ENCODE measurements around the gene ZDHHC14.

ZDHHC14 gene

DNA sequence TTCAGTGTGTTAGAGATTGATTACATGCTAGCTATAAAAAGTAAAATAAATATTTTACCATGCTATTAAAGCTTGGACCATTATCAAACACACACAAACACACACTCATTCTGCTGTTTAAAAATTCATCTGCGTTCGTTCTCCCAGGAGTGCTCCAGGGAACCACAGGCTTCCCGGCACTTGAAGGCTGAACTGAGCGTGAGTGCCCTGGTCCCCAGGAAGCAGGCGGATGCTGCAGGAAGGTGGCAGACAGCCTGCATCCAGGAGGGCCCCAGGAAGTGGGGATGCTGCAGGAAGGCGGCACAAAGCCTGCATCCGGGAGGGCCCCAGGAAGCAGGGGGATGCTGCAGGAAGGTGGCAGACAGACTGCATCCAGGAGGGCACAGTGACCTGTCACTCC is 294.8 kb downstream of the ZDHHC14 start:
- TF ChIP-seq, protein P1, sequence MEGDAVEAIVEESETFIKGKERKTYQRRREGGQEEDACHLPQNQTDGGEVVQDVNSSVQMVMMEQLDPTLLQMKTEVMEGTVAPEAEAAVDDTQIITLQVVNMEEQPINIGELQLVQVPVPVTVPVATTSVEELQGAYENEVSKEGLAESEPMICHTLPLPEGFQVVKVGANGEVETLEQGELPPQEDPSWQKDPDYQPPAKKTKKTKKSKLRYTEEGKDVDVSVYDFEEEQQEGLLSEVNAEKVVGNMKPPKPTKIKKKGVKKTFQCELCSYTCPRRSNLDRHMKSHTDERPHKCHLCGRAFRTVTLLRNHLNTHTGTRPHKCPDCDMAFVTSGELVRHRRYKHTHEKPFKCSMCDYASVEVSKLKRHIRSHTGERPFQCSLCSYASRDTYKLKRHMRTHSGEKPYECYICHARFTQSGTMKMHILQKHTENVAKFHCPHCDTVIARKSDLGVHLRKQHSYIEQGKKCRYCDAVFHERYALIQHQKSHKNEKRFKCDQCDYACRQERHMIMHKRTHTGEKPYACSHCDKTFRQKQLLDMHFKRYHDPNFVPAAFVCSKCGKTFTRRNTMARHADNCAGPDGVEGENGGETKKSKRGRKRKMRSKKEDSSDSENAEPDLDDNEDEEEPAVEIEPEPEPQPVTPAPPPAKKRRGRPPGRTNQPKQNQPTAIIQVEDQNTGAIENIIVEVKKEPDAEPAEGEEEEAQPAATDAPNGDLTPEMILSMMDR (IDR thresholded peaks at IDR 0.05; ENCODE audit: low read depth, low read length): no peak
- no peak for DNase-seq
- Histone ChIP-seq H3K36me3 (no peaks in the 10 kb centered on the region; the same call in 1 of the 2 replicates), H3K27ac (no peak overlapping the region), H3K4me3 (ENCODE audit: low read depth, low read length) (no peak overlapping the region), H3K27me3 (ENCODE audit: insufficient read depth, low read depth, severe bottlenecking) (no peaks in the 10 kb centered on the region), H3K9me3 (ENCODE audit: severe bottlenecking) (no peaks in the 10 kb centered on the region)

DNA sequence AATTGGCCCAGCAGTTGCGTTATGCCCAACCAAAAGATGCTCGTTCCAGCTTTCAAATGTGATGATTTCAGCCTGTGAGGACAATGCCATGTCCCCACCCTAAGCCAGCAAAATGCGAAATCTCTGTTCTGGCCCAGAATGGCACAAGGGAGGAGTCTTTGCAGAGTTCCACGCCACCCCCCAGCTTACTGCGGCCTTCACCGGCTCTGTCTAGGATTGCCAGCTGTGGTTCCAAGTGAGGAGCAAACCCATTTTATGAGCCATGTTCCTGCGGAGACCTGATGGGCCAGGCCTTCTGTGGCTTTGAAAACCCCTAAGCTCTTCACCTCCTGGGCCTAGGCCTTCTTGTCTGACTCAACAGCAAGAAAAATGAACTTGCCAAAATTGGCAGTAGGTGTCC is 295.3 kb downstream of the ZDHHC14 start:
- TF ChIP-seq, protein P1 (IDR thresholded peaks at IDR 0.05; ENCODE audit: low read depth, low read length): no peak

DNA sequence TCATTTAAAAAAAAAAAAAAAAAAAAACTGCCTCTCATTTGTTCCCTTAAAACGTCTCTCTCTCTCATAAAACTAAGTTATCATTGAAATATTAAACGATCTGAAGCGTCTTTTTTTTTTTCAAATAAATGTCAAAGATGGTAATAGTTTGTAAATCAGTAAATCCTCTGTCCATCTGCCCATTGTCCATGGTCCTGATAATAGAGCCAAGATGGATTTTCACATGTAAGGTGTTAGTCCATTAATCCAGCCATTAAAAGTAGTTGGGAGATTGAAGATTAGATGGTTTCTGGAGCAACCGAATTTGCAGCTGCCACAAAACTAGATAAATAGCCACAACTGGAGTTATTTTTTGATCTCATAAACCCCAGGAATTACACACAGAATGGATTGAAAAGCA is 296.2 kb downstream of the ZDHHC14 start:
- H3K27ac ChIP-seq: no peak overlapping the region
- H3K4me3 ChIP-seq (ENCODE audit: low read depth, low read length): no peak overlapping the region
- DNase-seq: no peak
- H3K9me3 ChIP-seq (ENCODE audit: severe bottlenecking): no peaks in the 10 kb centered on the region
- TF ChIP-seq, protein P1 (IDR thresholded peaks at IDR 0.05; ENCODE audit: low read depth, low read length): no peak
- no peaks in the 10 kb centered on the region for H3K27me3 ChIP-seq (ENCODE audit: insufficient read depth, low read depth, severe bottlenecking)
- H3K36me3 ChIP-seq: no peaks in the 10 kb centered on the region; the same call in 1 of the 2 replicates

More for the DNA sequence above, 295.3 kb downstream of the ZDHHC14 start:
- Histone ChIP-seq H3K4me3 (ENCODE audit: low read depth, low read length) (no peak overlapping the region), H3K36me3 (no peaks in the 10 kb centered on the region; the same call in 1 of the 2 replicates), H3K27ac (no peak overlapping the region), H3K27me3 (ENCODE audit: insufficient read depth, low read depth, severe bottlenecking) (no peaks in the 10 kb centered on the region), H3K9me3 (ENCODE audit: severe bottlenecking) (no peaks in the 10 kb centered on the region)
- no peak for DNase-seq

DNA sequence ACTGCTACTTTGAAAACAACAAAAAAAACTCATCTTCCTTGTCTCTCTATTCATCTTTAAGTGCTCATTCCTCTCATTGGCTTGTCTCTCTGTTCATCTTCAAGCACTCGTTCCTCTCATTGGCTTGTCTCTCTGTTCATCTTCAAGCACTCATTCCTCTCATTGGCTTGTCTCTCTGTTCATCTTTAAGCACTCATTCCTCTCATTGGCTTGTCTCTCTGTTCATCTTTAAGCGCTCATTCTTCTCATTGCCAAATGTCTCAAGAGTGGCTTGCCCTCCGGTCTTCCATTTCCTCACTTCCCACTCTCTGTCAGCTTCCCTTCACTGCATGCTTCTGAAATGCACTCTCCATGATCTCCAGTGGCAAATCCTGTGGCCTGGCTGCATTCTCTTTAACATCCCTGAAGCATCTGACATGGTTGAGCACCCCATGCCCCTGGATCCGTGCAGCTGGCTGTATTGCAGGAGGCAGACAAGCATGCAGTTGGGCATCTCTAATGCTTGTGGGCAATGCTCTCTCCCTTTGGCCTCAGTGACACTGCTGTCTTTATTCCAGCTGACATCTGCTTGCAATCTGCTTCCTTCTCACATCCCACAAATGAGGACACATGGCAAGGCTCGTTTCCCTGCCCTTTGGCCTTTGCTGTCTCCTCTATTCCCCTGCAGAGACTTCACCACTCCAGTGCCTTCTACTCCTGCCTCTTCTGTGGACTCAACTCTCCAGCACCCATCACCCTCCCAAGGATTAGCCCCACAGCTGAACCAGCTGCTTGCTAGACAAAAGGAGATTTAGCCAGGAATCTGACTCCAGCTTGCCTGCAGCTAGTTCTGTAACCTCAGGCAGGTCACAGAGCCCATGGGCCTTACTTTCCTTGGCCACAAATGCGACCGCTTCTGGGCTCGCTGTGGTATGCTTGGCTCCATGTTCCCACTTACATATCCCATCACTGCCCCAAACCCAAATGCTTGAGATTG is 298.9 kb downstream of the ZDHHC14 start:
- Histone ChIP-seq H3K4me3 (ENCODE audit: low read depth, low read length) (no peak overlapping the region), H3K9me3 (ENCODE audit: severe bottlenecking) (no peaks in the 10 kb centered on the region), H3K36me3 (no peaks in the 10 kb centered on the region; the same call in 1 of the 2 replicates), H3K27ac (peak overlapping the region; percentile 56), H3K27me3 (ENCODE audit: insufficient read depth, low read depth, severe bottlenecking) (no peaks in the 10 kb centered on the region)
- TF ChIP-seq, protein P1 (IDR thresholded peaks at IDR 0.05; ENCODE audit: low read depth, low read length): no peak
- DNase-seq: peak; percentile 80

DNA sequence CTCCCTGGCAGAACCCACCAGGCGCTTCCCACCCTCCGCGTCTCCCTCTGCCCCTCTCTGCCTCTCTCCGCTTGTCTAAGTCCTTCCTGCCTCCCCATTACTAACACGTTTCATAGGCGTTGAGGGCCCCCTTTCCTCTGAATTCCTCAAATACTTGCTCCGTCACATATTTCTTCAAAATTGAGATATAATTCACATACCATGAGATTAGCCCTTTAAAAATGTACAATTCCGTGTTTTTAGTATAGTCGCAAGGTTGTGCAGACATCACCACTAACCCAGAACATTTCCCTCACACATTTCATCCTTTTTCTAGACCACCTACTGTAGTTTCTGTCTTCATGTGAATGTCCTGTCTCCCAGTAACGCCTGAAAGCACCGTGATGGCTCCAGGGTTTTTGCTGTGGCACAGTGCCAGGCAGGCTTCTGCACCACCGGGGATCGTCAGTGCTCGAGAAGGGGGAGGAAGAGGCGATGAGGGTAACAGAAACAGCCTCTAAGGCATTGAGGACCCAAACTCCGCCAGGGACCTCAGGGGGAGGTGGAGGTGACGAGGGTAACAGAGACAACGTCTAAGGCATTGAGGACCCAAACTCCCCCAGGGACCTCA is 300.2 kb downstream of the ZDHHC14 start:
- TF ChIP-seq, protein P1 (IDR thresholded peaks at IDR 0.05; ENCODE audit: low read depth, low read length): no peak
- peak overlapping the region; percentile 56 for H3K27ac ChIP-seq
- no peaks in the 10 kb centered on the region for H3K27me3 ChIP-seq (ENCODE audit: insufficient read depth, low read depth, severe bottlenecking)
- no peak overlapping the region for H3K4me3 ChIP-seq (ENCODE audit: low read depth, low read length)
- H3K36me3 ChIP-seq: no peaks in the 10 kb centered on the region; the same call in 1 of the 2 replicates
- no peak for DNase-seq
- H3K9me3 ChIP-seq (ENCODE audit: severe bottlenecking): no peaks in the 10 kb centered on the region
